ENCODE results near the gene PRRC2B. TPM values are rescaled to one million over a fixed set of nuclear protein-coding genes. Genes with fewer than 3 reads are reported as not detected.

Gene PRRC2B
- total RNA-seq, 4 donors from 2014 or later: 81.7 to 159 (median 117) TPM

- H3K36me3 ChIP-seq: peaks cover 96 to 97% of the 10 kb centered on the region in 2 donors
- DNase-seq: no peak
- 97 to 98% methylated on average over 3 to 9 of the region's 9 CpGs for WGBS, 2 donors
- intact Hi-C loops (cut with DNase I): loop anchor here (10.0 kb wide), 1 partner anchor 129 kb away; no protein-coding TSS in a partner anchor
- H3K4me1 ChIP-seq: no peaks in the 10 kb centered on the region
- TF ChIP-seq POLR2A (IDR thresholded peaks at IDR 0.05) (no peak), CTCF (IDR thresholded peaks at IDR 0.05) (no peak)
- no peaks in the 10 kb centered on the region for H3K9me3 ChIP-seq
- H3K27ac ChIP-seq: no peak overlapping the region
- H3K27me3 ChIP-seq: no peaks in the 10 kb centered on the region
- H3K4me3 ChIP-seq (replicated peaks in 1 of 3): no peak overlapping the region
These were observed 79.5 kb downstream of the PRRC2B start for GRCh38 chr9:131473198-131473885.

GRCh38 chr9:131473891-131474290 is 80.0 kb downstream of the PRRC2B start:
- no peaks in the 10 kb centered on the region for H3K4me1 ChIP-seq
- intact Hi-C loops (cut with DNase I): loop anchor here (10.0 kb wide), 1 partner anchor 129 kb away; no protein-coding TSS in a partner anchor
- H3K27me3 ChIP-seq: no peaks in the 10 kb centered on the region
- WGBS, 2 donors: 88 to 89% methylated on average over 10 of the region's 10 CpGs
- no peak overlapping the region for H3K27ac ChIP-seq
- TF ChIP-seq POLR2A (IDR thresholded peaks at IDR 0.05) (no peak), CTCF (IDR thresholded peaks at IDR 0.05) (no peak)
- H3K4me3 ChIP-seq (replicated peaks in 1 of 3): no peak overlapping the region
- no peaks in the 10 kb centered on the region for H3K9me3 ChIP-seq
- DNase-seq: no peak
- peaks cover 96 to 97% of the 10 kb centered on the region in 2 donors for H3K36me3 ChIP-seq

GRCh38 chr9:131474711-131475110 is 80.8 kb downstream of the PRRC2B start:
- WGBS, 2 donors: 95% methylated on average over 8 to 16 of the region's 16 CpGs
- Histone ChIP-seq H3K4me3 (replicated peaks in 1 of 3) (no peak overlapping the region), H3K27me3 (no peaks in the 10 kb centered on the region), H3K27ac (no peak overlapping the region), H3K4me1 (no peaks in the 10 kb centered on the region), H3K9me3 (no peaks in the 10 kb centered on the region), H3K36me3 (peaks cover 97% of the 10 kb centered on the region in 2 donors)
- no peak for DNase-seq
- no peak for TF ChIP-seq POLR2A (IDR thresholded peaks at IDR 0.05)
- TF ChIP-seq CTCF (IDR thresholded peaks at IDR 0.05): no peak
- intact Hi-C loops (cut with DNase I): loop anchor here (10.0 kb wide), 1 partner anchor 130 kb away; no protein-coding TSS in a partner anchor

- H3K9me3 ChIP-seq: no peaks in the 10 kb centered on the region
- no peak overlapping the region for H3K27ac ChIP-seq
- no peaks in the 10 kb centered on the region for H3K4me1 ChIP-seq
- no peak for TF ChIP-seq CTCF (IDR thresholded peaks at IDR 0.05)
- no peak for TF ChIP-seq POLR2A (IDR thresholded peaks at IDR 0.05)
- H3K4me3 ChIP-seq (replicated peaks in 1 of 3): no peak overlapping the region
- 95 to 97% methylated on average over 37 to 46 of the region's 46 CpGs for WGBS, 2 donors
- DNase-seq: no peak
- intact Hi-C loops (cut with DNase I): loop anchor here (10.0 kb wide), 1 partner anchor 131 kb away; no protein-coding TSS in a partner anchor
- no peaks in the 10 kb centered on the region for H3K27me3 ChIP-seq
- peaks cover 95 to 97% of the 10 kb centered on the region in 2 donors for H3K36me3 ChIP-seq
These were observed 81.4 kb downstream of the PRRC2B start for GRCh38 chr9:131475111-131475955.
